Measurements from ENCODE around the gene PHF19. TPM values are rescaled to one million over a fixed set of nuclear protein-coding genes. Genes with fewer than 3 reads are reported as not detected.

Gene PHF19
- total and polyA plus RNA-seq, 2 of the 8 experiments (the other 6 are each of a cell fraction or from before 2014, with no cell fraction given) = 28.2 to 31.8 TPM

- Histone ChIP-seq H3K23me2 (ENCODE audit: low read depth, low read length) (0 out of 2 replicates have a peak, but pooled peaks cover 1% of the 10 kb centered on the region), H3K56ac (replicated peaks; ENCODE audit: insufficient read length, low read depth, low read length) (no peak overlapping the region), H2BK5ac (ENCODE audit: low read depth, low read length) (no peak overlapping the region), H3K79me2 (ENCODE audit: control insufficient read depth in 1 of 2, insufficient read depth in 2 of 2, low read length in 2 of 2) (no peaks in the 10 kb centered on the region), H3K4ac (replicated peaks; ENCODE audit: insufficient read length, low read depth, low read length) (no peak overlapping the region), H3K9ac (replicated peaks in 1 of 4; ENCODE audit: extremely low read depth in 1 of 4, low read depth in 3 of 4, low read length in 3 of 4) (no peak overlapping the region), H3K9me3 (ENCODE audit: insufficient read depth in 2 of 2, low read depth in 1 of 2, low read length in 1 of 2) (no peaks in the 10 kb centered on the region), H3K23ac (ENCODE audit: insufficient read length) (no peak overlapping the region), H3K4me1 (replicated peaks in 1 of 4; ENCODE audit: control insufficient read depth in 3 of 4, insufficient read depth in 4 of 4, low read length in 3 of 4) (peaks cover 15 to 38% (median 22%) of the 10 kb centered on the region in 4 experiments), H2AK5ac (ENCODE audit: low read depth, low read length) (peak overlapping the region; percentile 17; the same call in 1 of the 2 replicates), H2BK20ac (ENCODE audit: low read length) (0 out of 2 replicates have a peak overlapping the region, but pooled peaks have one; percentile 15), H3K27me3 (replicated peaks in 1 of 4; ENCODE audit: control insufficient read depth in 3 of 4, extremely low read depth in 1 of 4, insufficient read depth in 3 of 4, low read length in 3 of 4) (no peaks in the 10 kb centered on the region; a peak in 2 of 7 replicates), H3K27ac (ENCODE audit: low read depth, low read length) (no peak overlapping the region), H3K4me3 (ENCODE audit: extremely low read depth in 1 of 4, insufficient read depth in 2 of 4, low read depth in 3 of 4, low read length in 4 of 4) (no peak overlapping the region), H3K14ac (ENCODE audit: insufficient read length) (no peak overlapping the region), H4K20me1 (replicated peaks in 1 of 2; ENCODE audit: control insufficient read depth in 1 of 2, insufficient read depth in 2 of 2, low read length in 2 of 2) (no peaks in the 10 kb centered on the region), H4K8ac (ENCODE audit: extremely low read depth, insufficient read depth, low read length) (no peak overlapping the region), H2BK120ac (replicated peaks; ENCODE audit: low read depth, low read length) (no peak overlapping the region), H2AFZ (ENCODE audit: low read length) (no peak overlapping the region), H3K4me2 (ENCODE audit: insufficient read depth in 1 of 2, low read depth in 2 of 2, low read length in 2 of 2) (no peak overlapping the region), H2BK15ac (ENCODE audit: low read length) (0 out of 2 replicates have a peak overlapping the region, but pooled peaks have one; percentile 88), H2BK12ac (ENCODE audit: low read depth, low read length) (peak overlapping the region; percentile 90; the same call in 1 of the 2 replicates), H4K91ac (replicated peaks; ENCODE audit: insufficient read length, low read length) (no peak overlapping the region), H3K18ac (ENCODE audit: extremely low read depth, low read length) (no peak overlapping the region), H3K36me3 (ENCODE audit: control insufficient read depth in 2 of 4, insufficient read depth in 4 of 4, low read length in 3 of 4) (peaks cover 0 to 3% (median 0%) of the 10 kb centered on the region in 4 experiments; a peak in 3 of 8 replicates), H3K79me1 (ENCODE audit: low read depth, low read length) (no peaks in the 10 kb centered on the region), H4K5ac (ENCODE audit: insufficient read length, low read depth, low read length) (no peak overlapping the region)
- FAIRE-seq = no peak
- ChIA-PET POLR2A (ENCODE audit: partially characterized antibody) (interaction anchor here (1.5 to 8.4 kb wide), 2 partner anchors 15 to 20 kb away, joined by 3 to 61 read pairs; no protein-coding TSS in a partner anchor), CTCF (ENCODE audit: partially characterized antibody) (interaction anchor here (0.9 to 10.5 kb wide), 11 partner anchors 10 to 190 kb away, joined by 3 to 108 read pairs (median 5); partner anchors contain the start of gene TRAF1)
- no peak for DNase-seq (ENCODE audit: low read depth in 1 of 2, low spot score in 2 of 2)
- 87% methylated on average over 9 of the region's 9 CpGs; no CpG with 5 or more reads in 1 of the 2 experiments for WGBS, 2 experiments (ENCODE audit: extremely low coverage in 1 of 2, insufficient coverage in 1 of 2, insufficient read length in 1 of 2, insufficient replicate concordance in 2 of 2, low coverage in 1 of 2, low lambda C conversion rate in 2 of 2, missing lambda C conversion rate in 1 of 2)
- TF ChIP-seq ATF3 (IDR thresholded peaks at IDR 0.05; ENCODE audit: insufficient read depth, low read depth, low read length) (no peak), KDM4A (IDR thresholded peaks at IDR 0.05; ENCODE audit: low read depth, low read length, severe bottlenecking) (no peak)
Observed at GRCh38 chr9:120870206-120870605, 6.8 kb downstream of the PHF19 start.
